GM23248 (cell line): ENCODE results near the gene BCL2.

Experiments
- EZH2 ChIP-seq: fragments of 200-600 bp; sonication (generic); IDR thresholded peaks from 2 replicates; pipeline ENCODE4 v1.6.1; 2018; ENCODE audit warnings: antibody characterized with exemption, mild to moderate bottlenecking; ENCODE audit not compliant: insufficient read depth, poor library complexity, severe bottlenecking
- EZH2phosphoT487 ChIP-seq: fragments of 200-600 bp; sonication (generic); IDR thresholded peaks from 2 replicates; pipeline ENCODE4 v1.6.1; 2018; ENCODE audit warnings: antibody characterized with exemption, moderate library complexity, mild to moderate bottlenecking, low read depth; ENCODE audit not compliant: insufficient read depth

- TF ChIP-seq EZH2 (no peak), EZH2phosphoT487 (no peak)
Observed at GRCh38 chr18:63140038-63140450, 179.5 kb downstream of the BCL2 start.
